ENCODE measurements around the gene MERTK. TPM values are rescaled to one million over a fixed set of nuclear protein-coding genes. Genes with fewer than 3 reads are reported as not detected.

Gene MERTK
- total and polyA plus RNA-seq, 2 donors (not counting 1 experiment from before 2014, with no cell fraction given): 0.34 to 6.6 TPM

- Histone ChIP-seq H3K27ac (ENCODE audit: insufficient read depth, low read length) (no peak overlapping the region), H3K27me3 (ENCODE audit: control insufficient read depth, insufficient read depth, low read length) (peaks cover 17% of the 10 kb centered on the region), H3K4me2 (ENCODE audit: extremely low read depth, insufficient read depth, low read length) (no peak overlapping the region), H4K20me1 (ENCODE audit: control insufficient read depth, extremely low read depth, insufficient read depth, low read length) (no peaks in the 10 kb centered on the region), H3K79me2 (ENCODE audit: control insufficient read depth, insufficient read depth, low read length) (no peaks in the 10 kb centered on the region), H3K9me3 (ENCODE audit: control insufficient read depth, insufficient read depth, low read depth, low read length) (no peaks in the 10 kb centered on the region), H2AFZ (ENCODE audit: low read length) (no peak overlapping the region), H3K36me3 (ENCODE audit: control insufficient read depth, insufficient read depth, low read length) (no peaks in the 10 kb centered on the region), H3K9ac (ENCODE audit: insufficient read depth, low read length) (no peak overlapping the region), H3K4me1 (ENCODE audit: control insufficient read depth, extremely low read depth, insufficient read depth, low read length) (peaks cover 5% of the 10 kb centered on the region), H3K4me3 (replicated peaks in 1 of 4; ENCODE audit: control extremely low read depth in 1 of 4, insufficient read depth in 1 of 4, low read depth in 3 of 4, low read length in 4 of 4) (no peak overlapping the region)
- TF ChIP-seq EZH2 (IDR thresholded peaks at IDR 0.05; ENCODE audit: low read length, missing control alignments) (no peak), CTCF (conservative IDR thresholded peaks at IDR 0.05 in 1 of 2, IDR thresholded peaks at IDR 0.05 in 1 of 2; ENCODE audit: low read depth in 1 of 2, low read length in 2 of 2) (no peak)
- DNase-seq (ENCODE audit: low read depth in 2 of 2): no peak
These were observed 48.8 kb downstream of the MERTK start for GRCh38 chr2:111947219-111947618.

GRCh38 chr2:111948832-111949231 lies 50.4 kb downstream of the MERTK start:
- no peaks in the 10 kb centered on the region for H3K79me2 ChIP-seq (ENCODE audit: control insufficient read depth, insufficient read depth, low read length)
- H3K9me3 ChIP-seq (ENCODE audit: control insufficient read depth, insufficient read depth, low read depth, low read length): no peaks in the 10 kb centered on the region
- H4K20me1 ChIP-seq (ENCODE audit: control insufficient read depth, extremely low read depth, insufficient read depth, low read length): no peaks in the 10 kb centered on the region
- H3K36me3 ChIP-seq (ENCODE audit: control insufficient read depth, insufficient read depth, low read length): no peaks in the 10 kb centered on the region
- peaks cover 2% of the 10 kb centered on the region for H3K27me3 ChIP-seq (ENCODE audit: control insufficient read depth, insufficient read depth, low read length)
- H3K27ac ChIP-seq (ENCODE audit: insufficient read depth, low read length): no peak overlapping the region
- no peak for TF ChIP-seq CTCF (conservative IDR thresholded peaks at IDR 0.05 in 1 of 2, IDR thresholded peaks at IDR 0.05 in 1 of 2; ENCODE audit: low read depth in 1 of 2, low read length in 2 of 2)
- no peak for TF ChIP-seq EZH2 (IDR thresholded peaks at IDR 0.05; ENCODE audit: low read length, missing control alignments)
- H3K9ac ChIP-seq (ENCODE audit: insufficient read depth, low read length): no peak overlapping the region
- H3K4me2 ChIP-seq (ENCODE audit: extremely low read depth, insufficient read depth, low read length): no peak overlapping the region
- H3K4me3 ChIP-seq (replicated peaks in 1 of 4; ENCODE audit: control extremely low read depth in 1 of 4, insufficient read depth in 1 of 4, low read depth in 3 of 4, low read length in 4 of 4): no peak overlapping the region
- H3K4me1 ChIP-seq (ENCODE audit: control insufficient read depth, extremely low read depth, insufficient read depth, low read length): peaks cover 5% of the 10 kb centered on the region
- no peak overlapping the region for H2AFZ ChIP-seq (ENCODE audit: low read length)
- no peak for DNase-seq (ENCODE audit: low read depth in 2 of 2)

- no peaks in the 10 kb centered on the region for H3K79me2 ChIP-seq (ENCODE audit: control insufficient read depth, insufficient read depth, low read length)
- peaks cover 5% of the 10 kb centered on the region for H3K4me1 ChIP-seq (ENCODE audit: control insufficient read depth, extremely low read depth, insufficient read depth, low read length)
- no peak overlapping the region for H3K27ac ChIP-seq (ENCODE audit: insufficient read depth, low read length)
- no peaks in the 10 kb centered on the region for H3K36me3 ChIP-seq (ENCODE audit: control insufficient read depth, insufficient read depth, low read length)
- H2AFZ ChIP-seq (ENCODE audit: low read length): no peak overlapping the region
- no peak overlapping the region for H3K4me3 ChIP-seq (replicated peaks in 1 of 4; ENCODE audit: control extremely low read depth in 1 of 4, insufficient read depth in 1 of 4, low read depth in 3 of 4, low read length in 4 of 4)
- no peaks in the 10 kb centered on the region for H4K20me1 ChIP-seq (ENCODE audit: control insufficient read depth, extremely low read depth, insufficient read depth, low read length)
- DNase-seq (ENCODE audit: low read depth in 2 of 2): peak in 1 of 2 donors; percentile 32
- TF ChIP-seq EZH2 (IDR thresholded peaks at IDR 0.05; ENCODE audit: low read length, missing control alignments) (no peak), CTCF (conservative IDR thresholded peaks at IDR 0.05 in 1 of 2, IDR thresholded peaks at IDR 0.05 in 1 of 2; ENCODE audit: low read depth in 1 of 2, low read length in 2 of 2) (no peak)
- H3K9ac ChIP-seq (ENCODE audit: insufficient read depth, low read length): no peak overlapping the region
- no peak overlapping the region for H3K4me2 ChIP-seq (ENCODE audit: extremely low read depth, insufficient read depth, low read length)
- H3K27me3 ChIP-seq (ENCODE audit: control insufficient read depth, insufficient read depth, low read length): peaks cover 2% of the 10 kb centered on the region
- H3K9me3 ChIP-seq (ENCODE audit: control insufficient read depth, insufficient read depth, low read depth, low read length): no peaks in the 10 kb centered on the region
These were observed 51.8 kb downstream of the MERTK start for GRCh38 chr2:111950236-111950635.
